IMR-90 (cell line): Measurements from ENCODE around the gene HHIP. TPM values are rescaled to one million over a fixed set of nuclear protein-coding genes. Genes with fewer than 3 reads are reported as not detected.

Experiments
- ATAC-seq: fragments of 200-7000 bp; cut with Tn5 transposase; 2 replicates; pipeline ENCODE4 v1.9.1; 2020; ENCODE audit warnings: low read depth, mild to moderate bottlenecking, moderate library complexity
- BruUV-seq: library from RNA; stranded (reverse); fragments of 400-500 nt; replicated peaks from 2 replicates; lab custom pipeline; 2021; lab: Mats Ljungman, UMichigan
- CTCF ChIA-PET: fragments of 300-600 bp; formaldehyde crosslinking; extraction: SDS; loops from one replicate; lab custom pipeline; 2021; ENCODE audit warnings: antibody characterized with exemption; lab: Yijun Ruan, JAX
- POLR2A ChIA-PET: fragments of 300-600 bp; sonication (Branson Sonifier 250); formaldehyde crosslinking; loops from one replicate; lab custom pipeline; 2022; ENCODE audit warnings: antibody characterized with exemption; ENCODE audit not compliant: unreplicated experiment; lab: Charles Lee
- DNase-seq: peaks from one replicate; pipeline ENCODE4 v3.0.0; 2013
- H2AFZ ChIP-seq: replicated peaks from 2 replicates; pipeline ENCODE3; 2013; ENCODE audit warnings: low read length, mild to moderate bottlenecking; ENCODE audit not compliant: poor library complexity
- H2AK5ac ChIP-seq: 2 replicates; pipeline ENCODE4 v1.6.1; 2013; ENCODE audit warnings: low read depth, low read length, inconsistent platforms
- H2AK9ac ChIP-seq: replicated peaks from 2 replicates; pipeline ENCODE3; 2013; ENCODE audit warnings: mild to moderate bottlenecking, low read depth, low read length, moderate library complexity; ENCODE audit not compliant: poor library complexity
- H2BK120ac ChIP-seq: 2 replicates; pipeline ENCODE4 v1.6.1; 2013; ENCODE audit warnings: low read depth, low read length, inconsistent platforms
- H2BK15ac ChIP-seq: 3 replicates; pipeline ENCODE4 v1.6.1; 2013; ENCODE audit warnings: low read depth, low read length, inconsistent platforms
- H2BK20ac ChIP-seq: 2 replicates; pipeline ENCODE4 v1.6.1; 2013; ENCODE audit warnings: low read depth, mild to moderate bottlenecking, inconsistent platforms, low read length, moderate library complexity
- H2BK5ac ChIP-seq: 2 replicates; pipeline ENCODE4 v1.6.1; 2013; ENCODE audit warnings: mild to moderate bottlenecking, low read depth, low read length, inconsistent platforms; ENCODE audit not compliant: poor library complexity, severe bottlenecking
- H3K14ac ChIP-seq: replicated peaks from 2 replicates; pipeline ENCODE4 v1.6.1; 2013; ENCODE audit warnings: low read depth, low read length, inconsistent platforms
- H3K18ac ChIP-seq: 2 replicates; pipeline ENCODE4 v1.6.1; 2013; ENCODE audit warnings: low read depth, low read length, control low read depth
- H3K23ac ChIP-seq: 2 replicates; pipeline ENCODE4 v1.6.1; 2013; ENCODE audit warnings: low read depth, low read length, inconsistent platforms
- H3K27ac ChIP-seq: 2 replicates; pipeline ENCODE4 v1.5.1; 2013; ENCODE audit warnings: mild to moderate bottlenecking, control low read depth, low read length; ENCODE audit not compliant: insufficient read depth
- H3K27me3 ChIP-seq: 2 replicates; pipeline ENCODE4 v1.6.1; 2013; ENCODE audit warnings: low read length; ENCODE audit not compliant: control insufficient read depth, insufficient read depth
- H3K36me3 ChIP-seq: 2 replicates; pipeline ENCODE4 v1.6.1; 2013; ENCODE audit warnings: low read length, mixed read lengths; ENCODE audit not compliant: control insufficient read depth, insufficient read depth
- H3K4ac ChIP-seq: 2 replicates; pipeline ENCODE4 v1.6.1; 2013; ENCODE audit warnings: low read depth, low read length, inconsistent platforms
- H3K4me1 ChIP-seq: 2 replicates; pipeline ENCODE4 v1.6.1; 2013; ENCODE audit warnings: low read length, mixed read lengths; ENCODE audit not compliant: control insufficient read depth, insufficient read depth
- H3K4me2 ChIP-seq: 2 replicates; pipeline ENCODE4 v1.6.1; 2013; ENCODE audit warnings: low read depth, mild to moderate bottlenecking, control low read depth, low read length, moderate library complexity
- H3K4me3 ChIP-seq: 2 replicates; pipeline ENCODE4 v1.5.1; 2013; ENCODE audit warnings: low read depth, mild to moderate bottlenecking, control low read depth, low read length, moderate library complexity; ENCODE audit not compliant: insufficient read depth
- H3K56ac ChIP-seq: 2 replicates; pipeline ENCODE4 v1.6.1; 2013; ENCODE audit warnings: low read length, inconsistent platforms; ENCODE audit not compliant: insufficient read depth; ENCODE audit errors: extremely low read depth
- H3K79me1 ChIP-seq, 2 experiments: 2 replicates each; pipeline ENCODE4 v1.6.1; 2013; ENCODE audit warnings: low read length in 2 of 2, inconsistent platforms in 1 of 2, low read depth in 1 of 2
- H3K9ac ChIP-seq: 2 replicates; pipeline ENCODE4 v1.6.1; 2013; ENCODE audit warnings: low read depth, low read length, control low read depth
- H3K9me1 ChIP-seq: 2 replicates; pipeline ENCODE4 v1.6.1; 2013; ENCODE audit warnings: low read length, inconsistent platforms; ENCODE audit not compliant: insufficient read depth
- H3K9me3 ChIP-seq: 2 replicates; pipeline ENCODE4 v1.6.1; 2013; ENCODE audit warnings: low read length; ENCODE audit not compliant: control insufficient read depth, insufficient read depth
- H4K20me1 ChIP-seq: 2 replicates; pipeline ENCODE4 v1.6.1; 2013; ENCODE audit warnings: low read length, inconsistent platforms; ENCODE audit not compliant: insufficient read depth
- H4K5ac ChIP-seq: 2 replicates; pipeline ENCODE4 v1.6.1; 2013; ENCODE audit warnings: mild to moderate bottlenecking, low read depth, low read length, control low read depth
- H4K8ac ChIP-seq, 2 experiments: 2 replicates each; pipeline ENCODE4 v1.6.1; 2013; ENCODE audit warnings: low read depth in 2 of 2, low read length in 2 of 2, control low read depth in 1 of 2, inconsistent platforms in 1 of 2
- H4K91ac ChIP-seq: 2 replicates; pipeline ENCODE4 v1.6.1; 2013; ENCODE audit warnings: low read depth, low read length, inconsistent platforms; ENCODE audit not compliant: insufficient read depth
- BHLHE40 ChIP-seq: fragments of 150-350 bp; IDR thresholded peaks from 2 replicates; pipeline ENCODE4 v1.6.1; 2016; ENCODE audit warnings: mild to moderate bottlenecking, low read depth, low read length
- MAFK ChIP-seq: IDR thresholded peaks from 2 replicates; pipeline ENCODE4 v1.6.1; 2012; ENCODE audit warnings: low read depth, low read length, improper control_type of control experiment
- MXI1 ChIP-seq: IDR thresholded peaks from 2 replicates; pipeline ENCODE4 v1.6.1; 2012; ENCODE audit warnings: low read depth, mild to moderate bottlenecking, low read length, moderate library complexity, borderline replicate concordance
- RCOR1 ChIP-seq: IDR thresholded peaks from 2 replicates; pipeline ENCODE4 v1.6.1; 2012; ENCODE audit warnings: mild to moderate bottlenecking, low read length, improper control_type of control experiment; ENCODE audit not compliant: insufficient replicate concordance
- SMC3 ChIP-seq: fragments of 150-350 bp; IDR thresholded peaks from 2 replicates; pipeline ENCODE4 v1.6.1; 2016; ENCODE audit warnings: low read depth, mild to moderate bottlenecking, antibody characterized with exemption, low read length, moderate library complexity
- WGBS, 2 experiments: methylation state at CpG; one replicate each; pipeline versions ENCODE4 v1.1.5 to v1.1.7; 2013; ENCODE audit warnings: missing lambda C conversion rate in 2 of 2; ENCODE audit not compliant: insufficient read length in 1 of 2; ENCODE audit errors: extremely low coverage in 2 of 2; 5-methylcytosine and 5-hydroxymethylcytosine counted together
- dilution Hi-C: fragments of 300-500 bp; cut with HindIII; formaldehyde crosslinking; loops from one replicate; pipeline ENCODE4 v1.14.3; 2018; ENCODE audit warnings: low sequenced_read_pairs; ENCODE audit not compliant: unreplicated experiment
- in situ Hi-C: fragments of 300-500 bp; cut with MboI; formaldehyde crosslinking; loops from 3 replicates; pipeline ENCODE4 v1.14.3; 2019; ENCODE audit warnings: low sequenced_read_pairs, inconsistent platforms, mixed read lengths
- intact Hi-C: fragments of 100-400 bp; cut with micrococcal nuclease; formaldehyde crosslinking; loops from 2 replicates; pipeline ENCODE4 v1.10.0; 2022
- polyA plus RNA-seq, 3 experiments: library from polyadenylated mRNA; depleted of rRNA; stranded (reverse); fragments of >200 nt; gene quantifications; 2 replicates each; pipeline ENCODE4 v1.2.3, GENCODE V29; 2012; ENCODE audit warnings: low replicate concordance in 1 of 3
- total RNA-seq: library from RNA; depleted of rRNA; stranded (reverse); fragments of >200 nt; gene quantifications from 2 replicates; pipeline ENCODE4 v1.2.3, GENCODE V29; 2012

Gene HHIP
- total and polyA plus RNA-seq, 2 of the 4 experiments (the other 2 are of a cell fraction) = 6.6 to 9.6 TPM

- Histone ChIP-seq H3K9me3 (no peaks in the 10 kb centered on the region), H4K20me1 (no peaks in the 10 kb centered on the region), H3K36me3 (no peaks in the 10 kb centered on the region), H3K9me1 (peaks cover 4% of the 10 kb centered on the region), H2AK9ac (peak overlapping the region; percentile 85), H2BK20ac (no peak overlapping the region), H3K9ac (no peak overlapping the region), H3K18ac (no peak overlapping the region), H3K56ac (no peak overlapping the region), H3K4me1 (peaks cover 7% of the 10 kb centered on the region), H2BK120ac (no peak overlapping the region), H3K14ac (0 out of 2 replicates have a peak overlapping the region, but pooled peaks have one; percentile 35), H3K27me3 (no peaks in the 10 kb centered on the region), H4K8ac (no peak overlapping the region; a peak in 1 of 4 replicates), H3K27ac (no peak overlapping the region), H2BK15ac (no peak overlapping the region), H2AK5ac (no peak overlapping the region), H4K91ac (no peak overlapping the region), H2BK5ac (no peak overlapping the region), H3K4me3 (peak overlapping the region; percentile 88; the same call in 1 of the 2 replicates), H4K5ac (no peak overlapping the region), H2AFZ (peak overlapping the region; percentile 81), H3K23ac (peak overlapping the region; percentile 32; the same call in 1 of the 2 replicates), H3K4ac (no peak overlapping the region), H3K79me1 (peaks cover 16 to 21% of the 10 kb centered on the region in 2 experiments; a peak in 3 of 4 replicates), H3K4me2 (peak overlapping the region; percentile 91)
- no peak for ATAC-seq
- POLR2A ChIA-PET = no interaction called here
- dilution Hi-C loops = no loop called here
- in situ Hi-C loops = no loop called here
- no TSS peak for BruUV-seq
- TF ChIP-seq MAFK (no peak), RCOR1 (no peak), BHLHE40 (no peak), SMC3 (no peak), MXI1 (no peak)
- CTCF ChIA-PET = no interaction called here
- intact Hi-C loops = loop anchor here (10.0 kb wide), 1 partner anchor 450 kb away; the partner anchor contains the start of genes ABCE1 and ANAPC10
- no peak for DNase-seq
- no CpG with 5 or more reads among the region's 12 CpGs for WGBS, 2 experiments
Observed at GRCh38 chr4:144644368-144645101, 1.4 kb upstream of the HHIP start.
